GM19397 (cell line): Measurements from ENCODE around the gene SHISA9.

Experiments used
- ATAC-seq: cut with Tn5 transposase; IDR thresholded peaks from one replicate; pipeline ENCODE4 v1.9.1; 2021; ENCODE audit warnings: mild to moderate bottlenecking, moderate library complexity; ENCODE audit not compliant: unreplicated experiment

SHISA9 gene

GRCh38 chr16:13157082-13157481 lies 255.7 kb downstream of the SHISA9 start:
- ATAC-seq, result no peak

GRCh38 chr16:13158427-13158826 lies 257.0 kb downstream of the SHISA9 start:
- no peak for ATAC-seq

GRCh38 chr16:13165024-13165423 lies 263.6 kb downstream of the SHISA9 start:
- no peak for ATAC-seq

GRCh38 chr16:13168091-13168572 lies 266.7 kb downstream of the SHISA9 start:
- ATAC-seq, result no peak

GRCh38 chr16:13171313-13171712 lies 269.9 kb downstream of the SHISA9 start:
- ATAC-seq, result no peak

GRCh38 chr16:13176711-13177110 lies 275.3 kb downstream of the SHISA9 start:
- no peak for ATAC-seq

GRCh38 chr16:13178318-13178717 lies 276.9 kb downstream of the SHISA9 start:
- no peak for ATAC-seq

- no peak for ATAC-seq
Observed at GRCh38 chr16:13181432-13181831, 280.0 kb downstream of the SHISA9 start.

GRCh38 chr16:13186813-13187212 lies 285.4 kb downstream of the SHISA9 start:
- ATAC-seq, result no peak

- ATAC-seq, result no peak
Observed at GRCh38 chr16:13189250-13189649, 287.9 kb downstream of the SHISA9 start.

- no peak for ATAC-seq
Observed at GRCh38 chr16:13193721-13194120, 292.3 kb downstream of the SHISA9 start.

GRCh38 chr16:13194766-13195165 lies 293.4 kb downstream of the SHISA9 start:
- ATAC-seq, result no peak

GRCh38 chr16:13203725-13204124 lies 302.3 kb downstream of the SHISA9 start:
- no peak for ATAC-seq

- no peak for ATAC-seq
Observed at GRCh38 chr16:13205352-13205751, 304.0 kb downstream of the SHISA9 start.

GRCh38 chr16:13206606-13207005 lies 305.2 kb downstream of the SHISA9 start:
- ATAC-seq, result no peak

- no peak for ATAC-seq
Observed at GRCh38 chr16:13207151-13207550, 305.8 kb downstream of the SHISA9 start.

- ATAC-seq, result no peak
Observed at GRCh38 chr16:13223666-13224065, 322.3 kb downstream of the SHISA9 start.

- no peak for ATAC-seq
Observed at GRCh38 chr16:13229039-13229438, 327.6 kb downstream of the SHISA9 start.

- ATAC-seq, result no peak
Observed at GRCh38 chr16:13231365-13231764, 330.0 kb downstream of the SHISA9 start.

GRCh38 chr16:13234999-13235398 lies 333.6 kb downstream of the SHISA9 start:
- no peak for ATAC-seq

- no peak for ATAC-seq
Observed at GRCh38 chr16:13236308-13236707, 334.9 kb downstream of the SHISA9 start.

GRCh38 chr16:13238182-13238581 lies 336.8 kb downstream of the SHISA9 start:
- no peak for ATAC-seq

- ATAC-seq, result no peak
Observed at GRCh38 chr16:13242201-13242600, 340.8 kb downstream of the SHISA9 start.

GRCh38 chr16:13244770-13245169 lies 343.4 kb downstream of the SHISA9 start:
- ATAC-seq, result no peak
